Measurements from ENCODE around the gene PITX1.

DNA sequence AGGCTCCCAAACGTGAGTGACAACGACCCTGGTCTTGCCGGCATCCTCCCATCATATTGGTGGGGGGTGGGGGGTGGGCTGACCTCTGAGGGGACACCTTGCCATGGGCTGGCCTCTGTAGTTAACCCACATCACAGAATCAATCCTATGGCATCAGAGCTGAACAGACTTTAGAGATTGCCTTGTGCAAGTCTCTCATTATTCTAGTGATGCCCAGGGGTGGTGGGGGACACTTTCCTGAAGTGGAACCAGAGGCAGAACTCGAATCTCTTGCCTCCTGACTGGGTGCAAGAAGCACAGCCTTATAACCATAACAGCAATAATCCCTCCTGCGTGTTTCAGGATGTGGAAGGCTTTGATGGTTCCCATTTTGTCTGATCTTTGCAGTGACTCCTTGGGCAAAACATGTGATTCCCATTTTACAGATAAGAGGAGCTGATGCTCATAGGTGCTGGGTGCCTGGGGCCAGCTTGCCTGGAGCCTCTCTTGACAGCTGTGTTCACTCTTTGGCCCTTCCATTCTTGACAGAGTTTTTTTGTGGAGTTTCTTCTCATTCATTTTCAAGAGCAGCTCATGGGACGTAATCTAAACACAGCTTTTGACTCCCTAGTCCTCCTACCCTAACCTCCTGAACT, 18.6 kb upstream of the PITX1 start:
- TF ChIP-seq, protein P1, sequence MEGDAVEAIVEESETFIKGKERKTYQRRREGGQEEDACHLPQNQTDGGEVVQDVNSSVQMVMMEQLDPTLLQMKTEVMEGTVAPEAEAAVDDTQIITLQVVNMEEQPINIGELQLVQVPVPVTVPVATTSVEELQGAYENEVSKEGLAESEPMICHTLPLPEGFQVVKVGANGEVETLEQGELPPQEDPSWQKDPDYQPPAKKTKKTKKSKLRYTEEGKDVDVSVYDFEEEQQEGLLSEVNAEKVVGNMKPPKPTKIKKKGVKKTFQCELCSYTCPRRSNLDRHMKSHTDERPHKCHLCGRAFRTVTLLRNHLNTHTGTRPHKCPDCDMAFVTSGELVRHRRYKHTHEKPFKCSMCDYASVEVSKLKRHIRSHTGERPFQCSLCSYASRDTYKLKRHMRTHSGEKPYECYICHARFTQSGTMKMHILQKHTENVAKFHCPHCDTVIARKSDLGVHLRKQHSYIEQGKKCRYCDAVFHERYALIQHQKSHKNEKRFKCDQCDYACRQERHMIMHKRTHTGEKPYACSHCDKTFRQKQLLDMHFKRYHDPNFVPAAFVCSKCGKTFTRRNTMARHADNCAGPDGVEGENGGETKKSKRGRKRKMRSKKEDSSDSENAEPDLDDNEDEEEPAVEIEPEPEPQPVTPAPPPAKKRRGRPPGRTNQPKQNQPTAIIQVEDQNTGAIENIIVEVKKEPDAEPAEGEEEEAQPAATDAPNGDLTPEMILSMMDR (IDR thresholded peaks at IDR 0.05), result no peak
- no peak for TF ChIP-seq POLR2A (IDR thresholded peaks at IDR 0.05)
